GM13977 (cell line): ENCODE measurements around the gene KCND2.

Source experiments
- DNase-seq: peaks from one replicate; pipeline ENCODE4 v3.0.0; 2012; ENCODE audit warnings: low spot score
- CTCF ChIP-seq: IDR thresholded peaks from 2 replicates; pipeline ENCODE4 v1.5.1; 2012; ENCODE audit warnings: mild to moderate bottlenecking, control low read depth; ENCODE audit not compliant: insufficient read depth; ENCODE audit errors: extremely low read depth, missing control alignments
- in situ Hi-C: fragments of 300-500 bp; cut with MboI; formaldehyde crosslinking; loops from one replicate; pipeline ENCODE4 v1.12.0; 2022; ENCODE audit warnings: low sequenced_read_pairs, low pct_unique_long_range_greater_than_20kb, mixed read lengths, inconsistent platforms; ENCODE audit not compliant: unreplicated experiment

KCND2 gene

DNA sequence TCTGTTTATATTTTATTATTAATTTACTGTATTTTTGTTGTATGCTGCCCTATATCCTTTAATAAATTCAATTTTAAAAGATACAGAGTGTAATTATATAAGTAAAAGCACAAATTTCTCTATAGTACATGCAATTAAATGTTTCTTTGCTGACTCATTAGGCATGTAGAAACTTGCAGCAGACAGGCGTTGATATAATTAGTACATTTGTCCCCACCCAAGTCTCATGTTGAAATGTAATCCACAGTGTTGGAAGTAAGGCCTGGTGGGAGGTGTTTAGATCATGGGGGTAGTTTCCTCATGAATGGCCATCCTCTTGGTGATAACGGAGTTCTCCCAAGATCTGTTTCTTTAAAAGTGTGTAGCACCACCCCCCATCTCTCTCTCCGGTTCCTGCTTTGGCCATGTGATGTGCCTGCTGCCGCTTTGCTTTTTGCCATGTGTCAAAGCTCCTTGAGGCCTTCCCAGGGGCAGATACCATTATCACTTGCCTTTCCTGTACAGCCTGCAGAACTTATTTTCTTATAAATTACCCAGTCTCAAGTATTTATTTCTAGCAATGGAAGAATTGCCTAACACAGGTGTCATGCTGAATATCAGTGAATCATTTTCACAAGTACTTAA lies 521.2 kb downstream of the KCND2 start:
- in situ Hi-C loops = loop anchor here (25.0 kb wide), 1 partner anchor 318 kb away; no protein-coding TSS in a partner anchor
- no peak for DNase-seq
- no peak for TF ChIP-seq CTCF

- in situ Hi-C loops = loop anchor here (25.0 kb wide), 1 partner anchor 315 kb away; no protein-coding TSS in a partner anchor
- TF ChIP-seq CTCF = no peak
- no peak for DNase-seq
Observed at GRCh38 chr7:120797026-120797645, 524.2 kb downstream of the KCND2 start.

- DNase-seq = no peak
- TF ChIP-seq CTCF = no peak
- in situ Hi-C loops = loop anchor here (25.0 kb wide), 1 partner anchor 313 kb away; no protein-coding TSS in a partner anchor
Observed at GRCh38 chr7:120799147-120799546, 526.2 kb downstream of the KCND2 start.
